SJCRH30 (cell line): ENCODE measurements around the gene SERPINE2. TPM values are rescaled to one million over a fixed set of nuclear protein-coding genes. Genes with fewer than 3 reads are reported as not detected.
"Not testable (repeated sequence)": the region's sequence is repeated elsewhere in the genome, so short reads cannot be mapped to it uniquely, and the experiment has no call there.

Experiments used
- DNase-seq, 2 experiments: peaks; one replicate each; pipeline ENCODE4 v3.0.0-alpha.2; 2015 to 2020
- H3K27ac ChIP-seq: fragments of 250-450 bp; sonication (Bioruptor Pico); 2 replicates; pipeline ENCODE4 v1.5.1; 2020; ENCODE audit warnings: mild to moderate bottlenecking, moderate library complexity
- H3K27me3 ChIP-seq: fragments of 250-450 bp; sonication (Bioruptor Pico); 2 replicates; pipeline ENCODE4 v1.5.1; 2020; ENCODE audit warnings: mild to moderate bottlenecking, moderate library complexity
- H3K36me3 ChIP-seq: fragments of 250-450 bp; sonication (Bioruptor Pico); 2 replicates; pipeline ENCODE4 v1.5.1; 2020; ENCODE audit warnings: mild to moderate bottlenecking, moderate library complexity
- H3K4me1 ChIP-seq: fragments of 250-450 bp; sonication (Bioruptor Pico); 2 replicates; pipeline ENCODE4 v1.5.1; 2020; ENCODE audit warnings: mild to moderate bottlenecking, moderate library complexity
- H3K4me3 ChIP-seq: fragments of 250-450 bp; sonication (Bioruptor Pico); 2 replicates; pipeline ENCODE4 v1.5.1; 2020; ENCODE audit warnings: mild to moderate bottlenecking, moderate library complexity
- H3K9me3 ChIP-seq: fragments of 250-450 bp; sonication (Bioruptor Pico); replicated peaks from 2 replicates; pipeline ENCODE4 v1.5.1; 2020; ENCODE audit warnings: mild to moderate bottlenecking, moderate library complexity
- total RNA-seq: library from RNA; depleted of rRNA; stranded (reverse); fragments of >200 nt; shearing (Covaris generic); gene quantifications from 2 replicates; pipeline ENCODE4 v1.2.3, GENCODE V29; 2014

SERPINE2 gene
- total RNA-seq, 1 experiment from 2014 or later: 51.1 TPM

DNA sequence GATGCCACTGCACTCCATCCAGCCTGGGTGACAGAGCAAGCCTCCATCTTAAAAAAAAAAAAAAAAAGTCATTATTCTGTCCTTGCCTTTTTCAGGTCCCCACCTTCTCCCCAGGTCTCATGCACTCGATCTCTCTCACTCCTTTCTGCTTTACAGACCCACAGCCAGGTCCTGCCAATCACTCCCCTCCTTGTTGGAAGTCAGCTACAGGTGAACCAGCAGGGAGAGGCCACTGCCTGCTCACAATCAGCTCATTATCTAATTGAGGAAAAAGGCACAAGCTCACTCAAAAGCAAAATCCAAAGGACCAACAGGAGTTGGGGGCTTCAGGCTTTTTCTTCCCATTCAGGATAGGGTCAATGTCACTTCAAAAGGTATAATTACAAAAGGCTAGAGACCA, 96.0 kb downstream of the SERPINE2 start:
- H3K27ac ChIP-seq: no peak overlapping the region
- no peaks in the 10 kb centered on the region for H3K27me3 ChIP-seq
- no peaks in the 10 kb centered on the region; the same call in 1 of the 2 replicates for H3K36me3 ChIP-seq
- DNase-seq: no peak
- H3K9me3 ChIP-seq: no peaks in the 10 kb centered on the region
- peaks cover 7% of the 10 kb centered on the region for H3K4me1 ChIP-seq
- H3K4me3 ChIP-seq: peak overlapping the region; percentile 94

DNA sequence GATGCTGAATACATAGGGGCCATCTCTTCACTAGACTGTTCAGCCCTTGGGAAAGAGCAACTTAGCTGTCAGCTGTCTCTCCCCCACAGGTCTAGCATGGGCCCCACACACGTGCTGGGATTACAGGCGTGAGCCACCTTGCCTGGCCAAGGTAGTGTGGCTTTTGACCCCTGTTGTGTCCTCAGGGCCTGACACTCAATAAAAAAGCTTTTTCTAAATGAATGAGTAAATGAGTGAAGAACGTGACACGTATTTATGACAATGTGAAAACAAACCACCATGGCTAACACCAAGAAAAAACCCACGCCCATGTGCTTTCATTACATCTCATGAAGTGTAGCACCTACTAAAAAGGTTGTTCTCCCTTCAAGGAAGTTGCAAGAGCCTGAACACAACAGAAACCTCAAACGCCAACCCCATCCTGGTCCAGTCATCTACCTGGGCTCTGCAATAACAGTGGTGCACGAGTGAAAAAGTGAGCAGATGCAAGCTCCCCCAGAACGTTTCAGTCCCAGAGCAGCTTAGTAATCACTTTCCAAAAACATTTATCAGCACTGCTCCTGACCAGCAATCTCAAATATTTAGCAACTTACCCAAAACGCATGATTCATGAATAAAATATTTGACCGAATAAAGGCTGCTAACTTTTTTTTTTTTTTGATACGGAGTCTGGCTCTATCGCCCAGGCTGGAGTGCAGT, 97.4 kb downstream of the SERPINE2 start:
- Histone ChIP-seq H3K36me3 (no peaks in the 10 kb centered on the region; the same call in 1 of the 2 replicates), H3K4me1 (peaks cover 7% of the 10 kb centered on the region), H3K27ac (no peak overlapping the region), H3K4me3 (no peak overlapping the region), H3K9me3 (no peaks in the 10 kb centered on the region), H3K27me3 (no peaks in the 10 kb centered on the region)
- DNase-seq: no peak

DNA sequence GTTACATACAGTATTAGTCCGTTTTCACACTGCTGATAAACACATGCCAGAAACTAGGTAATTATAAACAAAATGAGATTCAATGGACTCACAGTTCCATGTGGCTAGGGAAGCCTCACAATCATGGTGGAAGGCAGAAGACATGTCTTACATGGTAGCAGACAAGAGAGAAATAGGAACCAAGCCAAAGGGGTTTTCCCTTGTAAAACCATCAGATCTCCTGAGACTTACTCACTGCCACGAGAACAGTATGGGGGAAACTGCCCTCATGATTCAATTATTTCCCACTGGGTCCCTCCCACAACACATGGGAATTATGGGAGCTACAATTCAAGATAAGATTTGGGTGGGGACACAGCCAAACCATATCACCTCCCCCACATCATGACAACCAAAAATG, 99.6 kb downstream of the SERPINE2 start:
- not testable (repeated sequence) for H3K27ac ChIP-seq, H3K4me3 ChIP-seq, DNase-seq, H3K27me3 ChIP-seq, H3K36me3 ChIP-seq, H3K4me1 ChIP-seq, H3K9me3 ChIP-seq

DNA sequence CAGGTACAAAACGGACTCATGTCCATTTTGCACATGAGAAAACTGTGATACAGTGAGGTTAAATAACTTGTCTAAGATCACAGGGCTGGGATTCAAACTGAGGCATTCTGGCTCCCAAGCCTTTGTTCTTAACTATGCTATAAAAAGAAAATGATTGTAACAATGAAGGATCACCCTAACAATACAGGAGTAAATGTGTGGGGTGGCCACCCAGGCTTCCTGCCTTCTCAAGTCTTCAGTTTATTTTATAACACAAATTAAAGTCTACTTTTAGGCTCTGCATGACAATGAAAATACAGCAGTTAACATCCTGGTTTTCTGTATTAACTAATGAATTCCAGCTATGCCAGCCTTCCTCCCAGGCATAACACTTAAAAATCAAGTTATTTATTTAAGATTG, 101.6 kb downstream of the SERPINE2 start:
- Histone ChIP-seq H3K36me3 (no peaks in the 10 kb centered on the region), H3K27ac (no peak overlapping the region), H3K4me3 (no peak overlapping the region), H3K27me3 (no peaks in the 10 kb centered on the region), H3K4me1 (0 out of 2 replicates have a peak, but pooled peaks cover 4% of the 10 kb centered on the region), H3K9me3 (no peaks in the 10 kb centered on the region)
- no peak for DNase-seq

DNA sequence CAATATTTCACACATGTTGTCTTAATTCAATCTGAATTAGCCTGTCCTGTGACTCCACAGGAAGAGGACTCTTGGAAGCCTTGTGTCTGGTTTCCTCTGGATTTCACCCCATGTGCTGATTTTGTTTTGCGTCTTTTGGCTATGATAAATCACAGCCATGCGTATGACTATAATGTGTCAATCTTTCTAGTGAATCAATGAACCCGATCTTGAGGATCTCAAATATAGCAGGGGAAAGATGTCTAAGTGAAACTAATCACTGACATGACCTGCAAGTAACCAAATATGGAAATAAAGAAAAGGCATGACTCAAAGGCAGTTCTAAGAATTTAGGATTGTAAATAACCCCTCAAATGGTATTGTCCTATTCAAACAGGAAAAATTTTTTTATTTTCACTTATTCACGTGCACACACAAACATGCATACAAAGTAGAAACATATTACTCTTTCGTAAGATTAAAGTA, 102.2 kb downstream of the SERPINE2 start:
- no peaks in the 10 kb centered on the region for H3K27me3 ChIP-seq
- no peak for DNase-seq
- H3K27ac ChIP-seq: no peak overlapping the region
- H3K4me3 ChIP-seq: no peak overlapping the region
- 0 out of 2 replicates have a peak, but pooled peaks cover 4% of the 10 kb centered on the region for H3K4me1 ChIP-seq
- no peaks in the 10 kb centered on the region for H3K9me3 ChIP-seq
- H3K36me3 ChIP-seq: no peaks in the 10 kb centered on the region

DNA sequence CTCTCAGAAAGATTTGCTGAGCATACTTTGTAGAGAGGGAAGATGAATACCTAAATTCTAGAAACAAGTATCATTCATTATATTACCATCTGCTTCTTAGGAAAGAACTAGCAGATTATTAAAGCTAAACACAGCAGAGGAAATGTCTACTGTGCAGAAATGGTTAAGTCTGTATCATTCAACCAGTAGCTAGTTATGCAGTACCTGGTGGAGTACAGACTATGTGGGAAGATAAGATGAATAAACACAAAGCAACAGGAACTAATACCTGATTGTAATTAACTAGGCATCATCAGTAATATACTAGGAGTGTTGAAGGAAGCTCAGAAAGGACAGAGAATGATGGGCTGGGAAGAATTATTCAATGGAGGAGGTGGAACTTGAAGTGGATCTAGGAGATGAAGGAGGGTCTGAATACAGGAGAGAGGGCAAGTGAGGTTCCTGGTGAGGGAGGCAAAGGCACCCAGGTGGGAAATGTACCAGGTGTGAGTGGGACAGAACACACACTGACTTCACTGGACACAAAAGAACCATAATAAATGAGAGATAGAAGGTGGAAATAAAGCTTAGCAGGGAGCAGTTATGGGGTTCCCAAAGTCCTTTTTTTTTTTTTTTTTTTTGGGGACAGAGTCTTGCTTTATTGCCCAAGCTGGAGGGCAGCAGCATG, 103.5 kb downstream of the SERPINE2 start:
- no peak overlapping the region for H3K27ac ChIP-seq
- no peaks in the 10 kb centered on the region for H3K27me3 ChIP-seq
- no peak for DNase-seq
- no peaks in the 10 kb centered on the region for H3K36me3 ChIP-seq
- no peak overlapping the region for H3K4me3 ChIP-seq
- H3K9me3 ChIP-seq: no peaks in the 10 kb centered on the region
- H3K4me1 ChIP-seq: 0 out of 2 replicates have a peak, but pooled peaks cover 4% of the 10 kb centered on the region

DNA sequence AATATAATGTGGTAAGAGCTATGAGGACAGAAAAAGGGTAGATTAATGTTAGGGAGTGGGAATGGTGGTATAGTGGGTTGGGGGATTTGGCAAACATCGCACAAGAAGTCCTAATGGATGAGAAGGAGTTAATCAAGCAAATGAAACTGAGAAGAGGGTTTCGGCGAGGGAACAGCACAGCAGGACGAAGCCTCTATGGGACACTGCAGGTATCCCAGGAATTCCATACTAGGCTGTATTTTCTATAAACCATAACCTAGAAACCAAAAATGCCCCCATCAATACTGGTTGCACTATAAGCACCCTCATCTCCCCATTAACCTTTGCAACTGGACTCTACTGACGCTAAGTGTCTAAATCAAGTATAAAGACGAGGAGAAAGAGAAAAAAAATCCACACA, 104.2 kb downstream of the SERPINE2 start:
- no peak for DNase-seq
- Histone ChIP-seq H3K36me3 (no peaks in the 10 kb centered on the region), H3K4me3 (no peak overlapping the region), H3K4me1 (0 out of 2 replicates have a peak, but pooled peaks cover 4% of the 10 kb centered on the region), H3K9me3 (no peaks in the 10 kb centered on the region), H3K27ac (no peak overlapping the region), H3K27me3 (no peaks in the 10 kb centered on the region)

DNA sequence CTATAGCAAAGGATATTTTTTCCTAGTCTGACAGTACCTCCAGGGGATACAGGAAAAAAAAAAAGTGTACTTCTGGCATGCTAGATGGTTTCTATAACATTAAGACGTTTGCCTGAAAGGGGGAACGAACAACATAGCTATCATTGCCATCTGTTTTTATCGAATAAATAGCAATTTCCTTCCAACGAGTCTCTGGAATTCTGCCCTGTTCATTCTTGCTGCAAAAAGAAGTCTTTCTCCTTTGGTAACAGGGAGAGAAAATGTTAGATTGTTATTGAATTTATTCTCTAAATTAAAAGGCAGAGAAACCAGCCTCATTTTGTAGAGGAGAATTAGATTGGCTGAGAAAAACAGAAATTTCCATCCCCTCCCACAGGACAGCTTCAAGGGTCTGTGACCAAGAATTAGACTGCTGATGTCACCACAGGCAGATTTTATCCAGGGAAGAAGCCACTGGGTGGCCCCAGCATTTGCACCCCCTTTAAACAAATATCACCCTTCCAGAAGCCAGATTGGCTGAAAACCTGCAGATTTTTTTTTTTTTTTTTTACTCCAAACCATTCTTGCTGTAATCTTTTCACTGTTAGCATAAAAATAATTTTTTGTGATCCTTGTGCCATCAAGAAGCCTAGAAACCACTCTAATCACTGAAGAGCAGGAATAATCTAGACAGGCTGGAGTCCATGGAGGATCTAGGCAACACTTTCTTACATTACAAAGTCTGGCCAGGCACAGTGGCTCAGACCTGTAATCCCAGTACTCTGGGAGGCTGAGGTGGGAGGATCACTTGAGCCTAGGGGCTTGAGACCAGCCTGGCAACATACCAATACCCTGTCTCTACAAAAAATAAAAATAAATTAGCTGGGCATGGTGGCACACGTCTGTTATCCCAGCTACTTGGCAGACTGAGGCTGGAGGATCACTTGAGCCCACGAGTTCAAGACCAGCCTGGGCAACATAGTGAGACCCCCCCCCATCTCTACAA, 106.0 kb downstream of the SERPINE2 start:
- H3K27me3 ChIP-seq: no peaks in the 10 kb centered on the region
- DNase-seq: no peak
- H3K36me3 ChIP-seq: no peaks in the 10 kb centered on the region
- H3K4me3 ChIP-seq: no peak overlapping the region
- 0 out of 2 replicates have a peak, but pooled peaks cover 4% of the 10 kb centered on the region for H3K4me1 ChIP-seq
- H3K27ac ChIP-seq: no peak overlapping the region
- no peaks in the 10 kb centered on the region for H3K9me3 ChIP-seq

DNA sequence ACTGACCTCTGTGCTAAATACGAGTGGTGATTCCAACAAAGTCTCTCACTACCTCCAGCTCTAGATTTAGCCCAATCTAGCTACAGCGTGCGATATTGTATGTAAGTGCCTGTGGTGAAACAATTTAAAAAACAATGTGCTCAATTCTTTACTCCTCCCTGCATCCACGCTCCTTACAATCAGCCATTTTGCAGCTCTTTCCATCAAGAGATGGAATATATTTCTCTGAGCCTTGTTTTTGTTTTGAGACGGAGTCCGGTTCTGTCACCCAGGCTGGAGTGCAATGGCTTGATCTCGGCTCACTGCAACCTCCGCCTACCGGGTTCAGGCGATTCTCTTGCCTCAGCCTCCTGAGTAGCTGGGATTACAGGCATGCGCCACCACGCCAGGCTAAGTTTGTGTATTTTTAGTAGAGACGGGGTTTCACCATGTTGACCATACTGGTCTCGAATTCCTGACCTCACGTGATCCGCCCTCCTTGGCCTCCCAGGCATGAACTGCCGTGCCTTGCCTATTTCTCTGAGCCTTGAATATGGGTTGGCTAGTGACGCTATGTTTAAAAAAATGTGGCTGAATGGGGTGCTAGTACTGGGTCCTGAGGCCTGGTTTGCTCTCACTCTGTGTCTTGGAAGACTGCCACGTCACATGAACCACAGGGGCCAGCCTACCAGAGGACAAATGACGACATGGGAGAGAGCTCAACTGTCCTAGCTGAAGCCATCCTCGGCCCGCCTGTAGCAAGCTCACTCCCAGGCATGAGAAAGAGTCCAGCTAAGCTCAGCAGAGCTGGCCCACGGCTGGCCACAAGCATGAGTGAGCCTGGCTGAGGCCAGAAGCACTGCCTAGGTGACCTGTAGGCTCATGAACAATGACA, 108.7 kb downstream of the SERPINE2 start:
- H3K4me3 ChIP-seq: no peak overlapping the region
- H3K9me3 ChIP-seq: 0 out of 2 replicates have a peak, but pooled peaks cover 3% of the 10 kb centered on the region
- no peak for DNase-seq
- H3K27ac ChIP-seq: no peak overlapping the region
- H3K36me3 ChIP-seq: no peaks in the 10 kb centered on the region
- H3K27me3 ChIP-seq: no peaks in the 10 kb centered on the region
- 0 out of 2 replicates have a peak, but pooled peaks cover 4% of the 10 kb centered on the region for H3K4me1 ChIP-seq

DNA sequence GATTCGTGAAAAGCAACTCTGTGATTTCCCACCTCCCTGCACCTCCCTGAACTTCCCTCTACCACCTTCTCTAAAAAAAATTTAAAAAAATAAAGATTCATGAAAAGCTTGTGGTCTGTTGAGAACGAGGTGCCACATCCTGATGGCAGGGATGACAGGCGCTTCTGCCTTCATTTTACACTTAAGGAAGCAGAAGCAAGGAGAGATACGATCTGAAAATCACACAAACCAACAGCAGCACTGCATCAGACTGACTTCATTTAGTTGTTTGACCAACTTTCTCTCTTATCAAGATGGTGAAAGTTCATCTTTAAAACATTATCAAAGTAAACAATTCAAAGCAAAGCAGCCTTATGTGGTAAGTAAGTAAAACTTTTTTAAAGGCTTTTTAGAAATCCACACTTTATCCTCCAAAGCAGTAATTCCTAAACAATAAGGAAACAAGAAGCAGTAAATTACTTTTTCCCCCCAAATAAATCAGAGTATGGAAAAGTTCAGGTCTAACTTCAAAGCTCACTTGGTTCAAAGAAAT, 109.4 kb downstream of the SERPINE2 start:
- Histone ChIP-seq H3K4me1 (0 out of 2 replicates have a peak, but pooled peaks cover 4% of the 10 kb centered on the region), H3K27ac (no peak overlapping the region), H3K36me3 (no peaks in the 10 kb centered on the region), H3K27me3 (no peaks in the 10 kb centered on the region), H3K9me3 (0 out of 2 replicates have a peak, but pooled peaks cover 3% of the 10 kb centered on the region), H3K4me3 (no peak overlapping the region)
- DNase-seq: no peak

DNA sequence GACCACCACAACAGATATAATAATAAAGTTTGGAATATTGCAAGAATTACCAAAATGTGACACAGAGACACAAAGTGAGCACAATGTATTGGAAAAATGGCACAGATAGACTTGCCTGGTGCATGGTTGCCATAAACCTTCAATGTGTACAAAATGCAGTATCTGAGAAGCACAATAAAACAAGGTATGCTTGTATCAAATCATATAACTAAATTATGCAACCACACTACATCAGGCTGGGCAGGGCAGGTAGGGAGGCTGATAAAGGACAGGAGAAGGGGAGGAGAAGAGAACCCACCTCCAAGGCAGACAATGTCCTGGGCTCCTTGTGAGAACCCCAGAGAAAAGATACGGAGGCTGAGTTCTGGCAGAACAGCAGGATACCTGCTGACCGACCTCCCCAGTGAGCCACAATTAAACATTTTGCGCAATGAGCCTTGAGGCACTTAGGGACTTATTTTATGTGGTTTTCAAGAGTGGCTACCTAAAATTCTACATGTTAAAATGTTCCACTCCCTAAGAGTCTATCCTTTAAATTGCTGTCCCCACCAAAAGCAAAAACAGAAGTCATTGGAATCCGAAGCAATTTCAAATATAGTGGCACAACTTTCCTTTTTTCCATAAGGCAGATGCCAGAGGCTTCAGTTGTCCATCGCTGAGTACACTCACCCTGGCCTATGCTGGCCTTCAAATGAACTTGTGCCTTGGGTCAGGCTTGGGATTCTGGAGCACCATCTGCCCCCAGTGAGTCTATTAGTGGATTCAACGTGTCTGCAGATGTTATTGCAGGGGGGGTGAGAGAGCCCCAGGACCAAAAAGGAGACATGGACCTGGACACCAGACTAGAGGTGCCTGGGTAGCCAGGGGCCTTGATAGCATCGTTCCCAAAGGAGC, 110.7 kb downstream of the SERPINE2 start:
- DNase-seq: no peak
- H3K4me1 ChIP-seq: no peaks in the 10 kb centered on the region
- 0 out of 2 replicates have a peak, but pooled peaks cover 3% of the 10 kb centered on the region for H3K9me3 ChIP-seq
- H3K27ac ChIP-seq: no peak overlapping the region
- no peak overlapping the region for H3K4me3 ChIP-seq
- no peaks in the 10 kb centered on the region; the same call in 1 of the 2 replicates for H3K36me3 ChIP-seq
- no peaks in the 10 kb centered on the region for H3K27me3 ChIP-seq

DNA sequence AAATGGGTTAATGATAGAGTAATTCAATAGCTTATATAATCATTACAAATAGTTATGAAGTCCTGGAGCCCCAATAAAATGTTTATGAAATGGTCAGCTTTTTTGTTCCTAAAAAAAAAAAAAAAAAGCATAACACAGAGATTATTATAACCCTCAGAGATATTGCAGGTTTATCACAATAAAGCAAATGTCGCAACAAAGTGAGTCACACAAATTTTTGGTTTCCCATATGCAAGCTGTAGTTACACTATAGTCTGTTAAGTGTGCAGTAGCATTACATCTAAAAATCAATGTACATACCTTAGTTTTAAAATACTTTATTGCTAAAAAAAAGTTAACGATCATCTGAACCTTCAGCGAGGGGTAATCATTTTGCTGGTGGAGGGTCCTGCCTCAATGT, 114.0 kb downstream of the SERPINE2 start:
- DNase-seq: no peak
- Histone ChIP-seq H3K4me1 (no peaks in the 10 kb centered on the region), H3K4me3 (no peak overlapping the region), H3K27me3 (no peaks in the 10 kb centered on the region), H3K36me3 (peaks cover 4% of the 10 kb centered on the region; the same call in 1 of the 2 replicates), H3K27ac (no peak overlapping the region), H3K9me3 (0 out of 2 replicates have a peak, but pooled peaks cover 3% of the 10 kb centered on the region)
